Measurements from ENCODE around the gene ONECUT1.

The ONECUT1 gene

GRCh38 chr15:52760562-52760961, 29.6 kb downstream of the ONECUT1 start:
- no peak overlapping the region for H3K27ac ChIP-seq (ENCODE audit: low read depth, low read length)
- H3K4me1 ChIP-seq (ENCODE audit: control insufficient read depth, insufficient read depth, low read length): no peaks in the 10 kb centered on the region
- no peaks in the 10 kb centered on the region for H3K27me3 ChIP-seq (ENCODE audit: control insufficient read depth, insufficient read depth, low read length)
- no peaks in the 10 kb centered on the region for H3K36me3 ChIP-seq (ENCODE audit: control insufficient read depth, insufficient read depth, low read length)
- H3K9ac ChIP-seq (ENCODE audit: low read length): no peak overlapping the region
- H3K4me3 ChIP-seq (ENCODE audit: low read length): no peak overlapping the region

DNA sequence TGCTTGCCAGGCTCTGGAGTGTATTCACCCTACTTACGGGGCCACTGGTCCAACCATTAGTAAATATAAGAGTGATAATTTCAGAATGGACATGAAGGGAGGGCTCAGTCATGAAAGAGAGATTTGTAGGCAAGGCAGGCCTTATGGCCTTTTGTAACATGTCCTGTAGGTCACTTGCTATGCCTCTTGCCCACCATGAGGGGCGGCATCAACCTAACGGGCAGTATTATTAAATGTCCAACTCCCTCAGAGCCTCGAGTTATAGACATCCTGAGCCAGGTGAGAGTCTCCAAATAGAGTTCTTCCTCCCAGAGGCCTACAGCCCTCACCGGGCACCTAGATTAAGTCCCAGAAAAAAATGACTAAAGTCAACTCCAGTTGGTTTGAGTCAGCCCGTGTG, 30.2 kb downstream of the ONECUT1 start:
- Histone ChIP-seq H3K36me3 (ENCODE audit: control insufficient read depth, insufficient read depth, low read length) (no peaks in the 10 kb centered on the region), H3K9ac (ENCODE audit: low read length) (no peak overlapping the region), H3K4me3 (ENCODE audit: low read length) (no peak overlapping the region), H3K27me3 (ENCODE audit: control insufficient read depth, insufficient read depth, low read length) (no peaks in the 10 kb centered on the region), H3K4me1 (ENCODE audit: control insufficient read depth, insufficient read depth, low read length) (no peaks in the 10 kb centered on the region), H3K27ac (ENCODE audit: low read depth, low read length) (no peak overlapping the region)

DNA sequence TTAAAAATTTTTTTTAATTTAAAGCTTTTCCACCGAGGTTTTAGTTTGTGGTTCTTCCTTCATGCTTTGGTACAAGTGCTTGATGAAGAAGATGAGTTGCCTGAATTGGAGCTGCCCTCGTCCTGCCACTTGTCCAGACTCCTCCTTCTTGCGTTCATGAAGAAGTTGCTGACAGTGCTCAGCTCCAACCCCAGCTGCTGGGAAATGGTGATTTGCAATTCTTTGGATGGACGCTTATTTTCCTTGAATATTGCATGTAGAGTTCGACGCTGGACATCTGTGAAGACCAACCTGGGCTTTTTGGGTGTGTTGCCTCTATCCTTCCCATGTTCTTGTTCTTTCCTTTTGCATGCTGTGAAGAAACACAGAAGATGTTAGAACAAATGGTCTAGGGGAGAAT, 32.6 kb downstream of the ONECUT1 start:
- H3K4me1 ChIP-seq (ENCODE audit: control insufficient read depth, insufficient read depth, low read length): no peaks in the 10 kb centered on the region
- no peaks in the 10 kb centered on the region for H3K27me3 ChIP-seq (ENCODE audit: control insufficient read depth, insufficient read depth, low read length)
- no peak overlapping the region for H3K27ac ChIP-seq (ENCODE audit: low read depth, low read length)
- H3K4me3 ChIP-seq (ENCODE audit: low read length): no peak overlapping the region
- H3K9ac ChIP-seq (ENCODE audit: low read length): no peak overlapping the region
- no peaks in the 10 kb centered on the region for H3K36me3 ChIP-seq (ENCODE audit: control insufficient read depth, insufficient read depth, low read length)

DNA sequence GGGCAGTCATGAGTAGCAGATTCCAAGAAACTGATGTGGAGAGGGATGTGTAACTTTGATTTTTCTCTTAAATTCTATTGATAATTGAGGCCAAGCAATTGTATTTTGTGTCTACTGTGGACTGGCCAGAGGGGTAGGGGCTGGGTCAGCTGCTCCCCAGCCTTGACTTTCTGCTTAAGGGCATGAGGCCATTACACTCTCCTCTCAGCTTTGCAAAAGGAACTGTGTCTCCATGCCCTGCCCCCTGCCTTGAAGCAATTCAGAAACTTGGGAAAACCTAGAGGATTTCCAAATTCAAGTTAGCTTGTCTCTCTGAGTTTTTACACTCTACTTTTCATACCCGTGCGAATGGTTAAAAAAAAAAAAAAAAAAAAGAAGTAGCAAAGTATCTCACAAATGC, 38.6 kb downstream of the ONECUT1 start:
- Histone ChIP-seq H3K27me3 (ENCODE audit: control insufficient read depth, insufficient read depth, low read length) (no peaks in the 10 kb centered on the region), H3K4me1 (ENCODE audit: control insufficient read depth, insufficient read depth, low read length) (no peaks in the 10 kb centered on the region), H3K27ac (ENCODE audit: low read depth, low read length) (no peak overlapping the region), H3K36me3 (ENCODE audit: control insufficient read depth, insufficient read depth, low read length) (no peaks in the 10 kb centered on the region), H3K9ac (ENCODE audit: low read length) (no peak overlapping the region), H3K4me3 (ENCODE audit: low read length) (no peak overlapping the region)

GRCh38 chr15:52749258-52749657, 40.9 kb downstream of the ONECUT1 start:
- Histone ChIP-seq H3K4me1 (ENCODE audit: control insufficient read depth, insufficient read depth, low read length) (no peaks in the 10 kb centered on the region), H3K4me3 (ENCODE audit: low read length) (no peak overlapping the region), H3K36me3 (ENCODE audit: control insufficient read depth, insufficient read depth, low read length) (no peaks in the 10 kb centered on the region), H3K27ac (ENCODE audit: low read depth, low read length) (no peak overlapping the region), H3K27me3 (ENCODE audit: control insufficient read depth, insufficient read depth, low read length) (no peaks in the 10 kb centered on the region), H3K9ac (ENCODE audit: low read length) (no peak overlapping the region)

GRCh38 chr15:52746162-52746757, 43.9 kb downstream of the ONECUT1 start:
- no peaks in the 10 kb centered on the region for H3K4me1 ChIP-seq (ENCODE audit: control insufficient read depth, insufficient read depth, low read length)
- no peak overlapping the region for H3K4me3 ChIP-seq (ENCODE audit: low read length)
- H3K9ac ChIP-seq (ENCODE audit: low read length): no peak overlapping the region
- no peaks in the 10 kb centered on the region for H3K36me3 ChIP-seq (ENCODE audit: control insufficient read depth, insufficient read depth, low read length)
- H3K27me3 ChIP-seq (ENCODE audit: control insufficient read depth, insufficient read depth, low read length): no peaks in the 10 kb centered on the region
- H3K27ac ChIP-seq (ENCODE audit: low read depth, low read length): no peak overlapping the region

- H3K27me3 ChIP-seq (ENCODE audit: control insufficient read depth, insufficient read depth, low read length): no peaks in the 10 kb centered on the region
- no peak overlapping the region for H3K9ac ChIP-seq (ENCODE audit: low read length)
- no peak overlapping the region for H3K4me3 ChIP-seq (ENCODE audit: low read length)
- no peaks in the 10 kb centered on the region for H3K4me1 ChIP-seq (ENCODE audit: control insufficient read depth, insufficient read depth, low read length)
- no peaks in the 10 kb centered on the region for H3K36me3 ChIP-seq (ENCODE audit: control insufficient read depth, insufficient read depth, low read length)
- no peak overlapping the region for H3K27ac ChIP-seq (ENCODE audit: low read depth, low read length)
These were observed 44.6 kb downstream of the ONECUT1 start for GRCh38 chr15:52745326-52746161.

GRCh38 chr15:52738311-52738710, 51.8 kb downstream of the ONECUT1 start:
- Histone ChIP-seq H3K9ac (ENCODE audit: low read length) (no peak overlapping the region), H3K27ac (ENCODE audit: low read depth, low read length) (no peak overlapping the region), H3K4me1 (ENCODE audit: control insufficient read depth, insufficient read depth, low read length) (no peaks in the 10 kb centered on the region), H3K4me3 (ENCODE audit: low read length) (no peak overlapping the region), H3K36me3 (ENCODE audit: control insufficient read depth, insufficient read depth, low read length) (no peaks in the 10 kb centered on the region), H3K27me3 (ENCODE audit: control insufficient read depth, insufficient read depth, low read length) (no peaks in the 10 kb centered on the region)

GRCh38 chr15:52737720-52738119, 52.4 kb downstream of the ONECUT1 start:
- Histone ChIP-seq H3K9ac (ENCODE audit: low read length) (no peak overlapping the region), H3K27me3 (ENCODE audit: control insufficient read depth, insufficient read depth, low read length) (no peaks in the 10 kb centered on the region), H3K36me3 (ENCODE audit: control insufficient read depth, insufficient read depth, low read length) (no peaks in the 10 kb centered on the region), H3K4me1 (ENCODE audit: control insufficient read depth, insufficient read depth, low read length) (no peaks in the 10 kb centered on the region), H3K27ac (ENCODE audit: low read depth, low read length) (no peak overlapping the region), H3K4me3 (ENCODE audit: low read length) (no peak overlapping the region)

- Histone ChIP-seq H3K27me3 (ENCODE audit: control insufficient read depth, insufficient read depth, low read length) (no peaks in the 10 kb centered on the region), H3K27ac (ENCODE audit: low read depth, low read length) (no peak overlapping the region)
These were observed 54.7 kb downstream of the ONECUT1 start for GRCh38 chr15:52735231-52736089.

GRCh38 chr15:52734329-52734728, 55.8 kb downstream of the ONECUT1 start:
- Histone ChIP-seq H3K9ac (ENCODE audit: low read length) (no peak overlapping the region), H3K36me3 (ENCODE audit: control insufficient read depth, insufficient read depth, low read length) (no peaks in the 10 kb centered on the region), H3K27me3 (ENCODE audit: control insufficient read depth, insufficient read depth, low read length) (no peaks in the 10 kb centered on the region), H3K4me3 (ENCODE audit: low read length) (no peak overlapping the region), H3K27ac (ENCODE audit: low read depth, low read length) (no peak overlapping the region), H3K4me1 (ENCODE audit: control insufficient read depth, insufficient read depth, low read length) (no peaks in the 10 kb centered on the region)

More at GRCh38 chr15:52735231-52736089, 54.7 kb downstream of the ONECUT1 start:
- Histone ChIP-seq H3K9ac (ENCODE audit: low read length) (no peak overlapping the region), H3K4me3 (ENCODE audit: low read length) (no peak overlapping the region), H3K4me1 (ENCODE audit: control insufficient read depth, insufficient read depth, low read length) (no peaks in the 10 kb centered on the region), H3K36me3 (ENCODE audit: control insufficient read depth, insufficient read depth, low read length) (no peaks in the 10 kb centered on the region)

DNA sequence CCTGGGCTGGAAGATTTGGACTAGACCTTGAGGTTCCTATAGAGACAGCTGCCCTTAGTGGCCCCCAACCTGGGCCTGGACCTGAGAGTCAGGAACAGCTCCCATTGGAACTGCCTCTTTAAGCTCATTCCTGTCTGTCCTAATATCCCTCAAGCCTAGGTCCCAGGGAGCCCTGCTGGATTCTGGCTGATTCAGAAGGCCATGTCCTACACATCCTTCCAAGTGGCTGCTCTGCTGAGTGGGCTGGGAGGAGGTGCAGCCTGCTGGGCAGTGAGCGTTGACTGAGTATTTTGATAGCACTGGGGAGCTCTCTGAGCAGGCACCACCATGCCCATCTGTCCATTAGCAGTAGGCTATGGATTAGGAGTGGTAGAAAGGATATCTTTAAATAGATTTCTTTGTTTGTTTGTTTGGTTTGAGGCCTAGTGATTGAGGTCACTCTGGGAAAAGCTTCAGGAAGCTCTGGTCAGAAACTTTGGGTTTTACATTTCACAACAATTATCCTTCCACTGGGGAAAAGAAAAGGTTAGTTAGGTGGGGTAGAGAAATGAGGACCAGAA, 56.4 kb downstream of the ONECUT1 start:
- Histone ChIP-seq H3K27ac (ENCODE audit: low read depth, low read length) (no peak overlapping the region), H3K9ac (ENCODE audit: low read length) (no peak overlapping the region), H3K36me3 (ENCODE audit: control insufficient read depth, insufficient read depth, low read length) (no peaks in the 10 kb centered on the region), H3K4me1 (ENCODE audit: control insufficient read depth, insufficient read depth, low read length) (no peaks in the 10 kb centered on the region), H3K4me3 (ENCODE audit: low read length) (no peak overlapping the region), H3K27me3 (ENCODE audit: control insufficient read depth, insufficient read depth, low read length) (no peaks in the 10 kb centered on the region)
